SH-SY5Y (cell line): ENCODE results near the gene CGN.

Experiments
- GATA2 ChIP-seq: IDR thresholded peaks from 2 replicates; pipeline ENCODE4 v1.6.1; 2011; ENCODE audit warnings: mild to moderate bottlenecking, low read depth, low read length
- GATA3 ChIP-seq: IDR thresholded peaks from 2 replicates; pipeline ENCODE4 v1.6.1; 2011; ENCODE audit warnings: low read depth, mild to moderate bottlenecking, low read length, moderate library complexity

- TF ChIP-seq GATA2 (no peak), GATA3 (no peak)
Measured at GRCh38 chr1:151504252-151504651, 6.9 kb upstream of the CGN start.
